Natural killer cell (primary cell): ENCODE measurements around the gene AP2S1. TPM values are rescaled to one million over a fixed set of nuclear protein-coding genes. Genes with fewer than 3 reads are reported as not detected.

ENCODE experiments used
- ATAC-seq, 3 donors: fragments of 150-1000 bp in 2 of 3; fragments of 200-7000 bp in 1 of 3; cut with Tn5 transposase; 1 replicate in 1 of 3; 2 replicates in 2 of 3; pipeline ENCODE4 v1.10.0; 2021; ENCODE audit warnings: mild to moderate bottlenecking in 2 of 3, moderate library complexity in 2 of 3
- DNase-seq, 2 donors: peaks; one replicate each; pipeline versions ENCODE4 v3.0.0 to v3.0.0-alpha.2; 2013 to 2021; ENCODE audit warnings: mixed read lengths in 1 of 2
- H3K27ac ChIP-seq: one replicate; pipeline ENCODE4 v1.5.1; 2013; ENCODE audit warnings: mild to moderate bottlenecking, low read length
- H3K27me3 ChIP-seq: one replicate; pipeline ENCODE4 v1.6.1; 2013; ENCODE audit warnings: low read length; ENCODE audit not compliant: control insufficient read depth, insufficient read depth
- H3K36me3 ChIP-seq: one replicate; pipeline ENCODE4 v1.6.1; 2013; ENCODE audit warnings: low read length; ENCODE audit not compliant: control insufficient read depth, insufficient read depth
- H3K4me1 ChIP-seq: one replicate; pipeline ENCODE4 v1.6.1; 2013; ENCODE audit warnings: low read length; ENCODE audit not compliant: control insufficient read depth, insufficient read depth
- H3K4me3 ChIP-seq: one replicate; pipeline ENCODE4 v1.5.1; 2013; ENCODE audit warnings: low read length
- H3K9me3 ChIP-seq: one replicate; pipeline ENCODE4 v1.6.1; 2013; ENCODE audit warnings: low read length; ENCODE audit not compliant: control insufficient read depth, insufficient read depth
- H3K27ac Mint-ChIP-seq, 2 donors: one replicate each; pipeline ENCODE4 v1.8.0; 2022; ENCODE audit warnings: mild to moderate bottlenecking in 2 of 2, mixed read lengths in 2 of 2, moderate library complexity in 1 of 2
- H3K27me3 Mint-ChIP-seq, 2 donors: one replicate each; pipeline ENCODE4 v1.8.0; 2022; ENCODE audit warnings: low read depth in 2 of 2, mixed read lengths in 2 of 2
- H3K36me3 Mint-ChIP-seq: one replicate; pipeline ENCODE4 v1.8.0; 2022; ENCODE audit warnings: mixed read lengths
- H3K4me1 Mint-ChIP-seq, 2 donors: one replicate each; pipeline ENCODE4 v1.8.0; 2022; ENCODE audit warnings: mixed read lengths in 2 of 2
- H3K4me3 Mint-ChIP-seq: one replicate; pipeline ENCODE4 v1.8.0; 2022; ENCODE audit warnings: mild to moderate bottlenecking, moderate library complexity, mixed read lengths
- H3K9me3 Mint-ChIP-seq, 2 donors: one replicate each; pipeline ENCODE4 v1.8.0; 2022; ENCODE audit warnings: mixed read lengths in 2 of 2
- WGBS: methylation state at CpG from one replicate; pipeline ENCODE4 v1.1.7; 2013; ENCODE audit warnings: missing lambda C conversion rate; ENCODE audit not compliant: insufficient coverage; 5-methylcytosine and 5-hydroxymethylcytosine counted together
- intact Hi-C: fragments of 100-400 bp; cut with micrococcal nuclease; formaldehyde crosslinking; loops from one replicate; pipeline ENCODE4 v1.14.2; 2022
- total RNA-seq, 4 donors: library from RNA; stranded (reverse); fragments of 120-200 nt in 1 of 4; gene quantifications; one replicate each; pipeline versions ENCODE4 v1.2.3 to v1.2.4, GENCODE V29; 2013 to 2022
- TF ChIP-seq, protein P1 (sequence below): fragments of 200-600 bp; IDR thresholded peaks from one replicate; pipeline ENCODE4 v1.8.0; 2022; ENCODE audit warnings: antibody characterized with exemption

AP2S1 gene
- total RNA-seq, 3 donors from 2014 or later (not counting 1 experiment from before 2014, with no cell fraction given) = 45.0 to 49.1 (median 45.4) TPM

DNA sequence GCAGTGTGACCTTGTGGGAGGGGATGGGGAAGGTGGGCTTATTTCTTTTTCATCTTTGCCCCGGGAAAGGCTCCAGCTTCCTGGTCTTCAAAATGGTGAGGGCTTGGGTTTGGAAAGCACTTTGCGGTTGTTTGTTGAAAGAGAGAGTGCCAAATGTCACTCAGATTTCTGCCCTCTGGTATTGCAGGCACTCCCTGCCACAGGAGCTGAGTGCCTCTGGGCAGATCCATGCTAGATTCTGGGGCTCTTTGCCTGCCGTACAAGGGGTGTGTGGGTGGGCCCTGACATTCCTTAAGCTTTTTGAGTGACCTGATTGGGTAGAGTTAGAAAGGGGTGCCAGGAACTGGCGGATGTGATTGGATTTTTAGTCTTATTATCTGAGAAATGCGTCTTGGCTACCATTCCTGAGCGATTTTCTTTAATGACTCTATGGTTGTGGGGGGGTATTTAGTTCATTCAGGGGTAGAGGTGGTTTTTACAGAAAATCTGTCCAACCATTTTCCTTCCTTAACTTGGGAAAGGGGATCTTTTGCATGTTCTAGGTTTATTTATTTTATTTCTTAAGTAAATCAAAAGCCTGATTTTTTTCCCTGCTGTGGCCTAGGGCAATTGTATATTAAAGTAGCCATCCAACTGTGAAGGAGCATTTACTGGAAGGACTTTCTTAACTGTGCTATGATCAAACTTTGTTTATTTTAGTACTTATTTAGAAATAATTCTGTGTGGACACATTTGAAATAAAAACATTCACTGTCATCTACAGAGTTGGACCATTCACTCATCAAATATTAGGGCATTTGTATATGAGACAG, 13.4 kb upstream of the AP2S1 start:
- no peaks in the 10 kb centered on the region for H3K36me3 Mint-ChIP-seq
- no peaks in the 10 kb centered on the region for H3K27me3 Mint-ChIP-seq
- H3K4me3 Mint-ChIP-seq = no peak overlapping the region
- TF ChIP-seq, protein P1, sequence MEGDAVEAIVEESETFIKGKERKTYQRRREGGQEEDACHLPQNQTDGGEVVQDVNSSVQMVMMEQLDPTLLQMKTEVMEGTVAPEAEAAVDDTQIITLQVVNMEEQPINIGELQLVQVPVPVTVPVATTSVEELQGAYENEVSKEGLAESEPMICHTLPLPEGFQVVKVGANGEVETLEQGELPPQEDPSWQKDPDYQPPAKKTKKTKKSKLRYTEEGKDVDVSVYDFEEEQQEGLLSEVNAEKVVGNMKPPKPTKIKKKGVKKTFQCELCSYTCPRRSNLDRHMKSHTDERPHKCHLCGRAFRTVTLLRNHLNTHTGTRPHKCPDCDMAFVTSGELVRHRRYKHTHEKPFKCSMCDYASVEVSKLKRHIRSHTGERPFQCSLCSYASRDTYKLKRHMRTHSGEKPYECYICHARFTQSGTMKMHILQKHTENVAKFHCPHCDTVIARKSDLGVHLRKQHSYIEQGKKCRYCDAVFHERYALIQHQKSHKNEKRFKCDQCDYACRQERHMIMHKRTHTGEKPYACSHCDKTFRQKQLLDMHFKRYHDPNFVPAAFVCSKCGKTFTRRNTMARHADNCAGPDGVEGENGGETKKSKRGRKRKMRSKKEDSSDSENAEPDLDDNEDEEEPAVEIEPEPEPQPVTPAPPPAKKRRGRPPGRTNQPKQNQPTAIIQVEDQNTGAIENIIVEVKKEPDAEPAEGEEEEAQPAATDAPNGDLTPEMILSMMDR = no peak
- no peak overlapping the region for H3K27ac Mint-ChIP-seq
- no peak for ATAC-seq
- intact Hi-C loops = loop anchor here (5.0 kb wide), 1 partner anchor 113 kb away; no protein-coding TSS in a partner anchor
- no peak for DNase-seq
- Histone ChIP-seq H3K9me3 (no peaks in the 10 kb centered on the region), H3K27ac (no peak overlapping the region), H3K27me3 (no peaks in the 10 kb centered on the region), H3K4me1 (peaks cover 33% of the 10 kb centered on the region), H3K36me3 (no peaks in the 10 kb centered on the region), H3K4me3 (no peak overlapping the region)
- peaks cover 30 to 32% of the 10 kb centered on the region in 2 donors for H3K4me1 Mint-ChIP-seq
- no peaks in the 10 kb centered on the region for H3K9me3 Mint-ChIP-seq
- WGBS = 89% methylated on average over 5 of the region's 6 CpGs

DNA sequence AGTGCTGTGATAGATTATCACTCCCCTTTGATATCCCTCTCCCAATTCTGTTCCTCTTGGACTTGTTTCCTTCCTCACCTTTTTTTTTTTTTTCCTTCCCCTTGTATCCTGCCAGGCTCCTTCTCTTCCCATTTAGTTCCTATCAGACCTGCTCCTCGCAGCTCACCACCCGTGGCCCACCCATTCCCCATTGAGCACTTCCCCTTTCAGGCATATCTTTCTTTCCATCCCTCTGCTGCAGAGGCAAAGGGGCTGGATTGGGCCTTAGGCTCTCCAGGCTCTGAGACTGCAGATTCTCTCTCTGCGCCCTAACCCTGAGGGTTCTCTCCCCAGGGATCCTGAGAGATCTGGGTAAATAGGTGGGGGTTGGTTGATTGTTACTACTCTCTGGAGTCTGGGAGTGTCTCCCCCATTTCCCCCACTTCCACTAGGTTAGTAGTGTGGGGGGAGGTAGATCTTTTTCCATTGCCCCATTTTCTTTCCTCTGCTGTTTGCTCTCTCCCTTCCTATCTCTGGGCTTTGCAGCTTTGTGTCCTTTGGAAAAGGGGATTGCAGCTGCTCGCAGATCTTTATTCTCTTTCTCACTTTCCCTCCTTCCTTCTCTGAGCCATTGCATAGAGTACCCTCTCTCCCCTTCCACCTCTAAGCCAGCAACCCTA, 12.5 kb upstream of the AP2S1 start:
- Mint-ChIP-seq H3K9me3 (no peaks in the 10 kb centered on the region), H3K36me3 (no peaks in the 10 kb centered on the region), H3K4me1 (peaks cover 25 to 27% of the 10 kb centered on the region in 2 donors), H3K27ac (no peak overlapping the region), H3K27me3 (no peaks in the 10 kb centered on the region), H3K4me3 (no peak overlapping the region)
- DNase-seq (no peak), ATAC-seq (no peak)
- 59% methylated on average over 4 of the region's 4 CpGs for WGBS
- no peaks in the 10 kb centered on the region for H3K36me3 ChIP-seq
- TF ChIP-seq, protein P1 = no peak
- intact Hi-C loops = loop anchor here (5.0 kb wide), 1 partner anchor 114 kb away; no protein-coding TSS in a partner anchor
- no peaks in the 10 kb centered on the region for H3K9me3 ChIP-seq
- H3K27me3 ChIP-seq = no peaks in the 10 kb centered on the region
- peaks cover 33% of the 10 kb centered on the region for H3K4me1 ChIP-seq
- H3K4me3 ChIP-seq = no peak overlapping the region
- no peak overlapping the region for H3K27ac ChIP-seq

DNA sequence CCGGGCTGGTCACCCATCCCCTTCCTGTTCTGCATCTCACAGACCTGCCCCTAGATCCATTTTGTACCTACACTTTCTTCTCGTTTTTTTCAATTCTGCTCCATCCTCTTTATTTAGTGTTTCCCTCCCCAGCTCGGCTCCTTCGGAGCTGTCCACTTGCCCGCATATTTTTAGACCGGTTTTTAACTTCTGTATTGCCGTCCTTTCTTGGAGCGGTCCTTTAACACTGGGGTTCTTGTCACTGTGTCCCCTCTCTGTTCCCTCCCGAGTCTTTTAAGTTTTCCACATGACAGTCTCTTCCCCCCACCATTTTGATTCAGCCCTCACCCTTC, 11.8 kb upstream of the AP2S1 start:
- H3K9me3 Mint-ChIP-seq = no peaks in the 10 kb centered on the region
- Histone ChIP-seq H3K27me3 (no peaks in the 10 kb centered on the region), H3K27ac (no peak overlapping the region), H3K4me1 (peaks cover 33% of the 10 kb centered on the region), H3K36me3 (no peaks in the 10 kb centered on the region), H3K4me3 (peak overlapping the region; percentile 51), H3K9me3 (no peaks in the 10 kb centered on the region)
- H3K4me3 Mint-ChIP-seq = no peak overlapping the region
- no peak overlapping the region for H3K27ac Mint-ChIP-seq
- peaks cover 19 to 24% of the 10 kb centered on the region in 2 donors for H3K4me1 Mint-ChIP-seq
- WGBS = 57% methylated on average over 9 of the region's 9 CpGs
- intact Hi-C loops = loop anchor here (5.0 kb wide), 1 partner anchor 115 kb away; no protein-coding TSS in a partner anchor
- TF ChIP-seq, protein P1 = no peak
- H3K27me3 Mint-ChIP-seq = no peaks in the 10 kb centered on the region
- ATAC-seq (no peak), DNase-seq (no peak)
- no peaks in the 10 kb centered on the region for H3K36me3 Mint-ChIP-seq
